Mucosa of descending colon (tissue), 3 donors: Measurements from ENCODE around the gene WNK2. TPM values are rescaled to one million over a fixed set of nuclear protein-coding genes. Genes with fewer than 3 reads are reported as not detected.

Source experiments
- ATAC-seq: fragments of 200-7000 bp; cut with Tn5 transposase; one replicate; pipeline ENCODE4 v1.9.1; 2020; ENCODE audit warnings: mild to moderate bottlenecking, moderate library complexity
- DNase-seq, 3 donors: peaks; one replicate each; pipeline ENCODE4 v3.0.0-alpha.2; 2020
- H3K36me3 ChIP-seq: fragments of 200-600 bp; one replicate; pipeline ENCODE4 v1.8.0; 2021; ENCODE audit warnings: low read depth, mild to moderate bottlenecking
- H3K4me1 ChIP-seq: fragments of 200-600 bp; one replicate; pipeline ENCODE4 v1.8.0; 2021; ENCODE audit warnings: low read depth, mild to moderate bottlenecking
- H3K4me3 ChIP-seq: fragments of 200-600 bp; one replicate; pipeline ENCODE4 v1.8.0; 2021; ENCODE audit warnings: mild to moderate bottlenecking
- H3K9me3 ChIP-seq: fragments of 200-600 bp; one replicate; pipeline ENCODE4 v1.8.0; 2021; ENCODE audit warnings: mild to moderate bottlenecking
- intact Hi-C, 2 donors: fragments of 100-400 bp; cut with DNase I in 1 of 2; cut with micrococcal nuclease in 1 of 2; formaldehyde crosslinking; loops; one replicate each; pipeline versions ENCODE4 v1.11.0 to v1.11.1; 2022; cut with DNase I, micrococcal nuclease
- total RNA-seq, 3 donors: library from RNA; stranded (reverse); fragmentation: NEBNext Ultra II Directional in 2 of 3; extraction: Animal tissue kit (Norgen Biotek cat#: 25700) in 2 of 3; gene quantifications; one replicate each; pipeline versions ENCODE4 v1.2.1 to v1.2.4, GENCODE V29; 2021 to 2023
- TF ChIP-seq, protein P1 (sequence below): fragments of 200-600 bp; IDR thresholded peaks from one replicate; pipeline ENCODE4 v1.8.0; 2022; ENCODE audit warnings: antibody characterized with exemption, mild to moderate bottlenecking
- donor health status: DM: no; HTN: no; CAD: no; lungs with moderate emphysema.
- donor health status: DM: no; HTN: no; CAD: no.
- donor health status: DM: no; HTN: yes; CAD: no.

WNK2 gene
- total RNA-seq, 3 donors from 2014 or later = 175 to 276 (median 201) TPM

DNA sequence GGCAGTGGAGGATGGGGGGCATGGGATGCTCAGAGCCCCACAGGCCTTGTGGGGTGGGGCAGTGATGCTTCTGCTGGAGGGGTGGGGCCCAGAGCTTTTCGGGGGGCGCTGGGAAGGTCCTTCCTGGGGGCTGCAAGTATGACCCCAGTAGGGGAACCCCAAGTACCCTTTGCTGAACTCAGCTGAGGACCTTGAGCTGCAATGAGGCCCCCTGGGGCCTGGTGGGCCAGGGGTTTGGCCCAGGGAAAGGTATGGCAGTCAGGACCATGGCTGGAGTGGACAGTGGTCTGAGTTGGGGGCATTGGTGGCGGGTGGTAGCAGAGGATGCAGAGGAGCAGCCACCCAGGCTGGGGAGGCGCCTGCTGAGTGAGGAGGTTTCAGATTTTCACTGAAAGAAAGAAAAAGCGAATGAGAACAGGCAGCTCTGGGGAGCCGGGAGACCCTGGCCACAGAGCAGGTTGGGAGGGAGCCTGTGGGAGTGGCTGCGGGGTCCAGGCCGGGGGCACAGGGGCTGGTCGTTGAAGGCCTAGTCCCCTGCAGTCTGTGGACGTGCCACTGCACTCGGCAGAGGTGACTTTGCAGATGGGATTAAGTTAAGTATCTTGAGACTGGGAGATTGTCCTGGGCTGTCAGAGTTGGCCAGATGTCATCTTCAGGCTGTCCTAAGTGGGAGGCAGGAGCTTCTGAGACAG is 19.2 kb downstream of the WNK2 start:
- no peaks in the 10 kb centered on the region for H3K9me3 ChIP-seq
- TF ChIP-seq, protein P1, sequence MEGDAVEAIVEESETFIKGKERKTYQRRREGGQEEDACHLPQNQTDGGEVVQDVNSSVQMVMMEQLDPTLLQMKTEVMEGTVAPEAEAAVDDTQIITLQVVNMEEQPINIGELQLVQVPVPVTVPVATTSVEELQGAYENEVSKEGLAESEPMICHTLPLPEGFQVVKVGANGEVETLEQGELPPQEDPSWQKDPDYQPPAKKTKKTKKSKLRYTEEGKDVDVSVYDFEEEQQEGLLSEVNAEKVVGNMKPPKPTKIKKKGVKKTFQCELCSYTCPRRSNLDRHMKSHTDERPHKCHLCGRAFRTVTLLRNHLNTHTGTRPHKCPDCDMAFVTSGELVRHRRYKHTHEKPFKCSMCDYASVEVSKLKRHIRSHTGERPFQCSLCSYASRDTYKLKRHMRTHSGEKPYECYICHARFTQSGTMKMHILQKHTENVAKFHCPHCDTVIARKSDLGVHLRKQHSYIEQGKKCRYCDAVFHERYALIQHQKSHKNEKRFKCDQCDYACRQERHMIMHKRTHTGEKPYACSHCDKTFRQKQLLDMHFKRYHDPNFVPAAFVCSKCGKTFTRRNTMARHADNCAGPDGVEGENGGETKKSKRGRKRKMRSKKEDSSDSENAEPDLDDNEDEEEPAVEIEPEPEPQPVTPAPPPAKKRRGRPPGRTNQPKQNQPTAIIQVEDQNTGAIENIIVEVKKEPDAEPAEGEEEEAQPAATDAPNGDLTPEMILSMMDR = no peak
- H3K36me3 ChIP-seq = no peaks in the 10 kb centered on the region
- DNase-seq (peak in 2 of 3 donors; percentile 40 to 49), ATAC-seq (no peak)
- H3K4me3 ChIP-seq = no peak overlapping the region
- intact Hi-C loops = no loop called here
- H3K4me1 ChIP-seq = peaks cover 36% of the 10 kb centered on the region

DNA sequence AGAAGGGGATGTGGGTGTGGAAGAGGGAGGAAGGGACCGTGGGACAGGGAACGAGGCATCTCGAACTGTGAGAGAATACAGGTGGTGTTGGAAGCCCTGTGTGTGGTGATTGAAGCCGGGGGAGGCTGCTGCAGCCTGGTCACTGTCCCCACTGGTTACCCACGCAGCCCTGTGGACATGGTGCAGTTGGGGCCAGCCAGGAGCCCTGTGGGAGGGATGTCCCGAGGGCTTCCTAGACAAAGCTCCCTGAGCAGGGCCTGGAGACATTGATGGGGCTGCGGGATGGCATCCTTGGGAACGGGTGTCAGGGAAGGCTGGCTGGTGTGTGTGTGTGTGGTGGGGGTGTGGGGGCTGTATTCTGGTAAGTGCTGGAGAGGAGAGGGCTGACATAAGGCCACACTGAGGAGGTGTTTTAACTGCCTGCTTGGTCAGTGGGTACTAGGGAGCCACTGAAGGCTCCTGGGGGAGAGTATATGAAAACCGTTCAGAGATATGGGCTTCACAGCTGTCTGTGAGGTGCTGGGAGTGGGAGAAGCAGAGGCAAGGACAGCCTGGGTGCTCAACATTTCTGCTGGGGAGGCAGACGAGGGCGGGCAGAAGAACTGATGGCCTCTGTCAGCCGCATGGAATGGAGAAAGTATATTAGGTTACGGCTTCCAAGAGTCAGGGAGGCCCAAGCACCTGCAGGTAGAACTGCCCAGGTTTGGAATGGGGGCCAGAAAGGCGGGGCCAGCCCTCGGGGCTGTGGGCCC is 20.0 kb downstream of the WNK2 start:
- Histone ChIP-seq H3K4me3 (no peak overlapping the region), H3K36me3 (no peaks in the 10 kb centered on the region), H3K4me1 (peaks cover 43% of the 10 kb centered on the region), H3K9me3 (no peaks in the 10 kb centered on the region)
- intact Hi-C loops = no loop called here
- DNase-seq = peak in 2 of 3 donors; percentile 22 to 40
- ATAC-seq = no peak
- TF ChIP-seq, protein P1 = no peak

DNA sequence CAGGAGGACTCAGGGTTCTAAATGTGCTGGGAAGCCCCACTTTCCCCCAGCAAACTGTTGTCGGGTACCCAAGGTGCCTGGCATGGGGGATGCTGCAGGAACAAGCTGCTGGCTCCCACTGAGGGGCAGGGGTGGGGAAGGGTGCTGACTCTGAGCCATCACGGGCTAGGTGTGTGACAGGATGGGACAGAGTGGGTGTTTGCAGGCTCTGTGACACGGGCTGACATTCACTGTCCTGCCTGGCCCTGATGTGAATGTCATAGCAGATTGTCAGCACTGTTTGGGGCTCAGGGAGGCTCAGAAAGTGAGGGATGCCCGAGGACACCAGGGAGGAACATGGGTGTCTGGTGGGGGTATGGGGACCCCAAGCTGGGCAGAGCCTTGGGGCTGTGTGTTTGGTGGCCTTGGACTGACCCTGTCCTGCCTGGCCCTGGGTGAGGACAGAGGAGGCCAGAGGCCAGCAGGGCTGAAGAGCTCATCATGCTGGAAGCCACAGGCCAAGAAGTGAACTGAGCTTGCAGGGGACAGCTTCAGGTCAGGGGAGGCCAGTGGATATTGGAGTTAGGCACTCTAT is 20.6 kb downstream of the WNK2 start:
- Histone ChIP-seq H3K4me3 (no peak overlapping the region), H3K36me3 (no peaks in the 10 kb centered on the region), H3K9me3 (no peaks in the 10 kb centered on the region), H3K4me1 (peaks cover 45% of the 10 kb centered on the region)
- intact Hi-C loops = no loop called here
- ATAC-seq = no peak
- DNase-seq = peak in 2 of 3 donors; percentile 43
- TF ChIP-seq, protein P1 = no peak

DNA sequence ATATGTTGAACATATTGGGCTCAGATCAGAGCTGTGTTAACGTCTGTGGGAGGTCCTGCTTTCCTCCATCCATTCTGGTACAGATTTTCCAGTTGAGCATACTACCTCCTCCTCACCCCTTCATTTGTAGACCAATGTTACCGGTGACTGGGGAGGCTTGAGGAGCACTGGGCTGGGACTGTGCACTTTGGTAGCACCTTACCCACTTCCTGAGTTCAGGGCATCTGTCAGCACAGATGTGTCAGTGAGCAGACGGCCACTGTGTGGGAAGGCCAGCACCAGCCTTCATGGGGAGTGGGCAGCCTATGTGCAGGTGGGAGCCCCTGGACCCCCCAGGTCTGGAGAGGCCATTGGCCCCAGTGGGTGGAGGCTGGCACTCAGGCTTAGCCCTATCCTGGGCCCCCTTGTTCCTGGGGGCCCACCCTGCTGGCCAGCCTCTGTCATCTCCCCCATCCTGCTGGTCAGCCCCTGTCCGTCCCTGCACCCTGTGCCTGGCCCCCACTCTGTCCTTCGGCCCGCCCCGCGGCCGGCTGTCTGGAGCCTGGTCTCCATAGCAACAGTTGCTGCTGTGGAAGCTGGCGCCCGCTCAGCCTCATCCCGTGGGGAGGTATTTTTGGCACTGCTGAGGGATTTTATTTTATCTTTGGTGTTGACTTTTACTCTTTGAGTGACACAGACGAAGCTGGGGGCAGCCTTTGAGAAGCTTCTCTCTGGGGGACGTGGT is 21.3 kb downstream of the WNK2 start:
- no peaks in the 10 kb centered on the region for H3K9me3 ChIP-seq
- H3K4me3 ChIP-seq = no peak overlapping the region
- intact Hi-C loops = no loop called here
- TF ChIP-seq, protein P1 = no peak
- H3K36me3 ChIP-seq = no peaks in the 10 kb centered on the region
- DNase-seq = peak in 2 of 3 donors; percentile 66 to 75
- H3K4me1 ChIP-seq = peaks cover 51% of the 10 kb centered on the region
- no peak for ATAC-seq

DNA sequence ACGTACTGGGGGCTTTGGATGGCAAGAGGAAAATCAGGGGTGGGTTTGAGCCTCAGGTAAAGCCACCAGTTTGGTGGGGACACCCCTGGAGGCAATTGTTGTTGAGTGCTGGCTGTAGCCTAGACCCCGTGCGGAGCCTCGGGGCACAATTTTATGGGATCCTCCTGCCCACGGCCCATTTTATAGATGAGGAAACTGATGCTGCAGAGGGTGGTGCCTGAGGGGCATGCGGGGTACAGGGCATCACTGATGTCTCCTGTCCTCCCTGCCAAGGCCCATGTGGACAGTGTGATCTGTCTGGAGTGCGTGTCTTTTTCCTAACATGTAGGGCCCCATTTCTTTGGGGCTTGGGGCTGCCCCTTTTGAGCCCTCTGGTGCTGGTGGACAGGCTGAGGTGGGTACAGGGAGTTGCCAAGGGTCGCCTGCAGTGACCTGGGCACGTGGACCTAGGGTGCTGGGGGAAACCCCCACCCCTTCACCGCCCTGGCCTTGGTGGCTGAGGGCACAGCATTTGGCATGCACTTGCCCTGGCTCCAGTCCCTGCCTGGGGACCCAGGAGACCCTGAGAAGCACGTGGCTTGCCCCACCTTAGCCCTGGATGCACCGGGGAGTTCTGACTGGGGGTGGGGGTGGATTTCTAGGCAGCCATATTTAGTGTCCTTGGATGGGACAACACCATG is 22.1 kb downstream of the WNK2 start:
- Histone ChIP-seq H3K36me3 (no peaks in the 10 kb centered on the region), H3K4me3 (no peak overlapping the region), H3K9me3 (no peaks in the 10 kb centered on the region), H3K4me1 (peaks cover 51% of the 10 kb centered on the region)
- ATAC-seq (no peak), DNase-seq (peak in 2 of 3 donors; percentile 48 to 52)
- intact Hi-C loops = no loop called here
- TF ChIP-seq, protein P1 = no peak
